Measurements from ENCODE around the gene SCFD2.

Gene SCFD2

GRCh38 chr4:52999626-53000025 is 366.2 kb downstream of the SCFD2 start:
- POLR2A ChIA-PET = no interaction called here
- TF ChIP-seq FOXM1 (IDR thresholded peaks at IDR 0.05; ENCODE audit: borderline replicate concordance) = no peak
- no peak for TF ChIP-seq FOXA1 (IDR thresholded peaks at IDR 0.05)
- no peak for TF ChIP-seq L3MBTL2 (conservative IDR thresholded peaks at IDR 0.05)
- TF ChIP-seq ELF4 (IDR thresholded peaks at IDR 0.05) = no peak
- no peak for TF ChIP-seq SUZ12 (IDR thresholded peaks at IDR 0.05)
- TF ChIP-seq ZNF384 (IDR thresholded peaks at IDR 0.05) = no peak
- TF ChIP-seq FOXK2 (IDR thresholded peaks at IDR 0.05) = no peak
- no peak for TF ChIP-seq ARNT (IDR thresholded peaks at IDR 0.05)
- no peak for TF ChIP-seq CTBP1 (IDR thresholded peaks at IDR 0.05; ENCODE audit: borderline replicate concordance)
- no peak for TF ChIP-seq LEF1 (IDR thresholded peaks at IDR 0.05; ENCODE audit: borderline replicate concordance)
- TF ChIP-seq PKNOX1 (IDR thresholded peaks at IDR 0.05) = no peak
- no peak for TF ChIP-seq HDGF (IDR thresholded peaks at IDR 0.05; ENCODE audit: borderline replicate concordance)
- no peak for TF ChIP-seq NFRKB (IDR thresholded peaks at IDR 0.05)
- TF ChIP-seq BHLHE40 (IDR thresholded peaks at IDR 0.05; ENCODE audit: borderline replicate concordance) = no peak
- TF ChIP-seq SP1 (IDR thresholded peaks at IDR 0.05) = no peak
- TF ChIP-seq TARDBP (IDR thresholded peaks at IDR 0.05) = no peak
- no peak for DNase-seq (ENCODE audit: extremely low spot score)
- CTCF ChIA-PET = no interaction called here

- DNase-seq (ENCODE audit: extremely low spot score) = no peak
- TF ChIP-seq SP1 (IDR thresholded peaks at IDR 0.05) (no peak), NFRKB (IDR thresholded peaks at IDR 0.05) (no peak), LEF1 (IDR thresholded peaks at IDR 0.05; ENCODE audit: borderline replicate concordance) (no peak), TARDBP (IDR thresholded peaks at IDR 0.05) (no peak), FOXA1 (IDR thresholded peaks at IDR 0.05) (no peak), PKNOX1 (IDR thresholded peaks at IDR 0.05) (no peak), FOXM1 (IDR thresholded peaks at IDR 0.05; ENCODE audit: borderline replicate concordance) (no peak), L3MBTL2 (conservative IDR thresholded peaks at IDR 0.05) (no peak), FOXK2 (IDR thresholded peaks at IDR 0.05) (no peak), ELF4 (IDR thresholded peaks at IDR 0.05) (no peak), HDGF (IDR thresholded peaks at IDR 0.05; ENCODE audit: borderline replicate concordance) (no peak)
- ChIA-PET POLR2A (no interaction called here), CTCF (interaction anchor here (0.7 kb wide), 1 partner anchor 21 kb away, joined by 3 read pairs; no protein-coding TSS in a partner anchor)
Observed at GRCh38 chr4:52998413-52998812, 367.4 kb downstream of the SCFD2 start.

GRCh38 chr4:52997132-52997416 is 368.8 kb downstream of the SCFD2 start:
- DNase-seq (ENCODE audit: extremely low spot score) = no peak
- ChIA-PET POLR2A (no interaction called here), CTCF (interaction anchor here (0.7 kb wide), 1 partner anchor 617 kb away, joined by 3 read pairs; no protein-coding TSS in a partner anchor)
- TF ChIP-seq PKNOX1 (IDR thresholded peaks at IDR 0.05) (no peak), NFRKB (IDR thresholded peaks at IDR 0.05) (no peak), SUZ12 (IDR thresholded peaks at IDR 0.05) (no peak), FOXM1 (IDR thresholded peaks at IDR 0.05; ENCODE audit: borderline replicate concordance) (no peak), L3MBTL2 (conservative IDR thresholded peaks at IDR 0.05) (no peak), TARDBP (IDR thresholded peaks at IDR 0.05) (no peak), SP1 (IDR thresholded peaks at IDR 0.05) (no peak), FOXA1 (IDR thresholded peaks at IDR 0.05) (no peak), FOXK2 (IDR thresholded peaks at IDR 0.05) (no peak), BHLHE40 (IDR thresholded peaks at IDR 0.05; ENCODE audit: borderline replicate concordance) (no peak), CTBP1 (IDR thresholded peaks at IDR 0.05; ENCODE audit: borderline replicate concordance) (no peak)

- TF ChIP-seq NFRKB (IDR thresholded peaks at IDR 0.05) = no peak
- no peak for TF ChIP-seq PKNOX1 (IDR thresholded peaks at IDR 0.05)
- TF ChIP-seq SP1 (IDR thresholded peaks at IDR 0.05) = no peak
- no peak for TF ChIP-seq LEF1 (IDR thresholded peaks at IDR 0.05; ENCODE audit: borderline replicate concordance)
- no peak for TF ChIP-seq CTBP1 (IDR thresholded peaks at IDR 0.05; ENCODE audit: borderline replicate concordance)
- no peak for TF ChIP-seq ZNF384 (IDR thresholded peaks at IDR 0.05)
- TF ChIP-seq SUZ12 (IDR thresholded peaks at IDR 0.05) = no peak
- TF ChIP-seq FOXA1 (IDR thresholded peaks at IDR 0.05) = no peak
- TF ChIP-seq ELF4 (IDR thresholded peaks at IDR 0.05) = no peak
- no peak for DNase-seq (ENCODE audit: extremely low spot score)
- ChIA-PET CTCF (interaction anchor here (0.7 kb wide), 1 partner anchor 617 kb away, joined by 3 read pairs; no protein-coding TSS in a partner anchor), POLR2A (no interaction called here)
Observed at GRCh38 chr4:52996261-52997131, 369.4 kb downstream of the SCFD2 start.

GRCh38 chr4:52995360-52996030 is 370.4 kb downstream of the SCFD2 start:
- DNase-seq (ENCODE audit: extremely low spot score) = no peak
- CTCF ChIA-PET = no interaction called here
- POLR2A ChIA-PET = no interaction called here
- TF ChIP-seq SP1 (IDR thresholded peaks at IDR 0.05) (no peak), ZNF384 (IDR thresholded peaks at IDR 0.05) (no peak), CTBP1 (IDR thresholded peaks at IDR 0.05; ENCODE audit: borderline replicate concordance) (no peak), PKNOX1 (IDR thresholded peaks at IDR 0.05) (no peak), NFRKB (IDR thresholded peaks at IDR 0.05) (no peak), HDGF (IDR thresholded peaks at IDR 0.05; ENCODE audit: borderline replicate concordance) (no peak), FOXA1 (IDR thresholded peaks at IDR 0.05) (no peak), SUZ12 (IDR thresholded peaks at IDR 0.05) (no peak)
